Heart right ventricle (tissue), 16 donors: Measurements from ENCODE around the gene SPAG5. TPM values are rescaled to one million over a fixed set of nuclear protein-coding genes. Genes with fewer than 3 reads are reported as not detected.

Experiments
- ATAC-seq, 8 donors: fragments of 200-7000 bp; cut with Tn5 transposase; one replicate each; pipeline ENCODE4 v1.9.1; 2020; ENCODE audit warnings: mild to moderate bottlenecking in 8 of 8, moderate library complexity in 8 of 8, moderate number of reproducible peaks in 1 of 8
- DNase-seq, 2 donors: peaks; one replicate each; pipeline ENCODE4 v3.0.0-alpha.2; 2020
- H3K27ac ChIP-seq, 10 donors: fragments of 200-600 bp; sonication (generic) in 2 of 10; one replicate each; pipeline versions ENCODE4 v1.5.0 to v1.8.0; 2020 to 2022; ENCODE audit warnings: mild to moderate bottlenecking in 3 of 10
- H3K27me3 ChIP-seq, 7 donors: fragments of 200-600 bp; one replicate each; pipeline ENCODE4 v1.8.0; 2021 to 2022; ENCODE audit warnings: mild to moderate bottlenecking in 2 of 7
- H3K36me3 ChIP-seq, 9 donors: fragments of 200-600 bp; sonication (generic) in 1 of 9; one replicate each; pipeline versions ENCODE4 v1.5.0 to v1.8.0; 2020 to 2022; ENCODE audit warnings: mild to moderate bottlenecking in 2 of 9
- H3K4me1 ChIP-seq, 9 donors: fragments of 200-600 bp; sonication (generic) in 1 of 9; one replicate each; pipeline versions ENCODE4 v1.5.0 to v1.8.0; 2020 to 2022; ENCODE audit warnings: mild to moderate bottlenecking in 4 of 9
- H3K4me3 ChIP-seq, 10 donors: fragments of 200-600 bp; sonication (generic) in 2 of 10; one replicate each; pipeline versions ENCODE4 v1.5.0 to v1.8.0; 2020 to 2022; ENCODE audit warnings: mild to moderate bottlenecking in 7 of 10, moderate library complexity in 2 of 10
- H3K9me3 ChIP-seq, 11 donors: fragments of 200-600 bp in 10 of 11; sonication (generic) in 2 of 11; one replicate each; pipeline versions ENCODE4 v1.5.0 to v1.8.0; 2013 to 2022; ENCODE audit warnings: mild to moderate bottlenecking in 2 of 11, control low read depth in 1 of 11, moderate library complexity in 1 of 11
- CTCF ChIP-seq, 9 donors: fragments of 200-600 bp; sonication (generic) in 2 of 9; IDR thresholded peaks; one replicate each; pipeline versions ENCODE4 v1.5.0 to v1.8.0; 2021 to 2022; ENCODE audit warnings: antibody characterized with exemption in 9 of 9, mild to moderate bottlenecking in 5 of 9, moderate library complexity in 1 of 9
- WGBS, 2 donors: extraction: QIAGEN DNeasy Blood & Tissue Kit; methylation state at CpG; one replicate each; pipeline ENCODE4 v1.1.7; 2013; ENCODE audit warnings: inconsistent platforms in 1 of 2; 5-methylcytosine and 5-hydroxymethylcytosine counted together
- intact Hi-C, 10 donors: fragments of 100-400 bp; cut with DNase I; formaldehyde crosslinking; loops; one replicate each; pipeline versions ENCODE4 v1.11.1 to v1.14.2; 2022
- polyA plus RNA-seq, 2 donors: library from polyadenylated mRNA; stranded (reverse); fragments of 200-250 nt; gene quantifications; one replicate each; pipeline ENCODE4 v1.2.3, GENCODE V29; 2013
- total RNA-seq, 10 donors: library from RNA; stranded (reverse); fragmentation: NEBNext Ultra II Directional in 3 of 10; extraction: Animal tissue kit (Norgen Biotek cat#: 25700) in 3 of 10; gene quantifications; one replicate each; pipeline versions ENCODE4 v1.2.1 to v1.2.4, GENCODE V29; 2021 to 2023
- donor health status: Arrhythmogenic right ventricular cardiomyopathy.
- donor health status: ischemic (EF 13 %, LVEDD 7.1; RV severe dilation, severe dysfunction).
- donor health status: healthy with polysubstance abuse.
- donor health status: DM: no; HTN: yes; CAD: no.
- donor health status: DM: no; HTN: no; CAD: no.
- donor health status: ischemic (EF 25% LVEDD 6.9; RV normal size, moderate dysfunction).
- donor health status: ischemic (EF 25% LVEDD 5.7; RV mildly dilated, moderate dysfunction).
- donor health status: healthy.
- donor health status: DM: yes; HTN: yes; CAD: no.
- donor health status: Ischemic cardiomyopathy.
- donor health status: ischemic (EF 35%, LVEDD 5.7; RV mildly dilated, moderate dysfunction).
- donor health status: nonischemic (EF 11% LVEDD 7.7; RV severe dilation, severe dysfunction).
- donor health status: DM: yes; HTN: yes; CAD: no.
- donor health status: PGD.
- donor health status: ischemic (EF 29% LVEDD 5.4; RV normal size, mild dysfunction).
- donor health status: nonischemic (EF 23%, LVEDD 6.1; RV moderate dilation, normal function).

Gene SPAG5
- total and polyA plus RNA-seq, 12 donors = 0.55 to 6.5 (median 1.2) TPM

GRCh38 chr17:28548417-28549130 lies 50.3 kb downstream of the SPAG5 start:
- DNase-seq (no peak), ATAC-seq (no peak)
- Histone ChIP-seq H3K4me1 (peaks cover 0 to 48% (median 21%) of the 10 kb centered on the region in 9 donors), H3K4me3 (no peak overlapping the region), H3K9me3 (no peaks in the 10 kb centered on the region), H3K27me3 (no peaks in the 10 kb centered on the region), H3K36me3 (peaks cover 0 to 20% (median 0%) of the 10 kb centered on the region in 9 donors), H3K27ac (peak overlapping the region in 1 of 10 donors; percentile 85)
- WGBS, 2 donors = 83 to 89% methylated on average over 6 of the region's 6 CpGs
- intact Hi-C loops = loop anchor here in 4 of 10 donors (5.0 kb wide), 1 partner anchor 64 kb away; the partner anchor contains the start of gene RSKR (in 4 of the 4)
- TF ChIP-seq CTCF (IDR thresholded peaks at IDR 0.05) = peak in 2 of 9 donors; percentile 2 to 4

- no peaks in the 10 kb centered on the region for H3K27me3 ChIP-seq
- intact Hi-C loops = loop anchor here in 4 of 10 donors (5.0 kb wide), 1 partner anchor 64 kb away; the partner anchor contains the start of gene RSKR (in 4 of the 4)
- peak in 7 of 8 donors; percentile 44 to 79 (median 63) for ATAC-seq
Observed at GRCh38 chr17:28547623-28548416, 51.0 kb downstream of the SPAG5 start.

GRCh38 chr17:28547096-28547622 lies 51.7 kb downstream of the SPAG5 start:
- no peak for ATAC-seq

More at GRCh38 chr17:28547623-28548416, 51.0 kb downstream of the SPAG5 start:
- TF ChIP-seq CTCF (IDR thresholded peaks at IDR 0.05) = peak; percentile 80 to 98 (median 88)
- H3K9me3 ChIP-seq = no peaks in the 10 kb centered on the region
- 70 to 73% methylated on average over 26 of the region's 26 CpGs for WGBS, 2 donors
- DNase-seq = peak; percentile 73 to 79
- H3K4me1 ChIP-seq = peaks cover 0 to 48% (median 21%) of the 10 kb centered on the region in 9 donors
- peaks cover 0 to 18% (median 0%) of the 10 kb centered on the region in 9 donors for H3K36me3 ChIP-seq
- peak overlapping the region in 1 of 10 donors; percentile 85 for H3K27ac ChIP-seq
- H3K4me3 ChIP-seq = peak overlapping the region in 1 of 10 donors; percentile 26

More at GRCh38 chr17:28547096-28547622, 51.7 kb downstream of the SPAG5 start:
- no peak for TF ChIP-seq CTCF (IDR thresholded peaks at IDR 0.05)
- Histone ChIP-seq H3K36me3 (peaks cover 0 to 18% (median 0%) of the 10 kb centered on the region in 9 donors), H3K9me3 (no peaks in the 10 kb centered on the region), H3K27me3 (no peaks in the 10 kb centered on the region), H3K4me3 (no peak overlapping the region), H3K27ac (peak overlapping the region in 1 of 10 donors; percentile 85), H3K4me1 (peaks cover 0 to 47% (median 18%) of the 10 kb centered on the region in 9 donors)
- 91% methylated on average over 14 of the region's 14 CpGs for WGBS, 2 donors
- DNase-seq = no peak
- intact Hi-C loops = loop anchor here in 4 of 10 donors (5.0 kb wide), 1 partner anchor 65 kb away; the partner anchor contains the start of gene RSKR (in 4 of the 4)
